H1 (cell line): ENCODE results near the gene ALOX15. TPM values are rescaled to one million over a fixed set of nuclear protein-coding genes. Genes with fewer than 3 reads are reported as not detected.

Experiments
- CTCF ChIA-PET: fragments of 300-600 bp; sonication (Branson Sonifier 250); formaldehyde crosslinking; loops from one replicate; lab custom pipeline; 2021; ENCODE audit not compliant: partially characterized antibody; lab: Charles Lee
- POLR2A ChIA-PET: fragments of 300-600 bp; sonication (Branson Sonifier 250); formaldehyde crosslinking; loops from one replicate; lab custom pipeline; 2021; ENCODE audit warnings: inconsistent platforms; ENCODE audit not compliant: partially characterized antibody; lab: Charles Lee
- DNase-seq, 2 experiments: peaks; one replicate each; pipeline versions ENCODE4 v3.0.0 to v3.0.0-alpha.2; 2010 to 2022; ENCODE audit warnings: low spot score in 2 of 2, low read depth in 1 of 2, mixed read lengths in 1 of 2
- FAIRE-seq: peaks from 2 replicates; lab custom pipeline; 2011; peaks lifted over from hg19 to GRCh38; lab: Jason Lieb, UNC
- H2AFZ ChIP-seq: 2 replicates; pipeline ENCODE4 v1.8.1; 2012; ENCODE audit warnings: low read length, inconsistent platforms
- H2AK5ac ChIP-seq: 2 replicates; pipeline ENCODE4 v1.6.1; 2013; ENCODE audit warnings: low read depth, low read length
- H2BK120ac ChIP-seq: replicated peaks from 2 replicates; pipeline ENCODE3; 2013; ENCODE audit warnings: low read depth, low read length, inconsistent platforms
- H2BK12ac ChIP-seq: 2 replicates; pipeline ENCODE4 v1.6.1; 2013; ENCODE audit warnings: low read depth, low read length
- H2BK15ac ChIP-seq: 2 replicates; pipeline ENCODE4 v1.6.1; 2013; ENCODE audit warnings: low read length
- H2BK20ac ChIP-seq: 2 replicates; pipeline ENCODE4 v1.6.1; 2013; ENCODE audit warnings: low read length
- H2BK5ac ChIP-seq: 2 replicates; pipeline ENCODE4 v1.6.1; 2013; ENCODE audit warnings: low read depth, low read length
- H3K14ac ChIP-seq: 2 replicates; pipeline ENCODE4 v1.6.1; 2013; ENCODE audit warnings: inconsistent platforms; ENCODE audit not compliant: insufficient read length
- H3K18ac ChIP-seq: 2 replicates; pipeline ENCODE4 v1.6.1; 2013; ENCODE audit warnings: low read length; ENCODE audit errors: extremely low read depth
- H3K23ac ChIP-seq: 2 replicates; pipeline ENCODE4 v1.6.1; 2013; ENCODE audit warnings: inconsistent platforms; ENCODE audit not compliant: insufficient read length
- H3K23me2 ChIP-seq: 2 replicates; pipeline ENCODE4 v1.6.1; 2013; ENCODE audit warnings: low read depth, low read length
- H3K27ac ChIP-seq: 2 replicates; pipeline ENCODE4 v1.6.1; 2011; ENCODE audit warnings: low read depth, low read length, inconsistent platforms
- H3K27me3 ChIP-seq, 4 experiments: replicated peaks in 1 of 4; 1 replicate in 1 of 4; 2 replicates in 3 of 4; pipeline versions ENCODE4 v1.6.1 to v1.8.1; 2011 to 2013; ENCODE audit warnings: low read length in 3 of 4, mild to moderate bottlenecking in 3 of 4, inconsistent platforms in 2 of 4, mixed read lengths in 2 of 4, moderate library complexity in 1 of 4; ENCODE audit not compliant: control insufficient read depth in 3 of 4, insufficient read depth in 3 of 4; ENCODE audit errors: extremely low read depth in 1 of 4
- H3K36me3 ChIP-seq, 4 experiments: 2 replicates each; pipeline versions ENCODE4 v1.6.1 to v1.8.1; 2011 to 2013; ENCODE audit warnings: mild to moderate bottlenecking in 4 of 4, low read length in 3 of 4, moderate library complexity in 2 of 4, control low read depth in 1 of 4, inconsistent platforms in 1 of 4; ENCODE audit not compliant: insufficient read depth in 4 of 4, control insufficient read depth in 2 of 4
- H3K4ac ChIP-seq: replicated peaks from 2 replicates; pipeline ENCODE3; 2013; ENCODE audit warnings: low read length, low read depth, mixed read lengths, inconsistent platforms; ENCODE audit not compliant: insufficient read length
- H3K4me1 ChIP-seq, 4 experiments: replicated peaks in 1 of 4; 1 replicate in 1 of 4; 2 replicates in 3 of 4; pipeline versions ENCODE4 v1.6.1 to v1.8.1; 2011 to 2013; ENCODE audit warnings: low read length in 3 of 4, inconsistent platforms in 2 of 4, mixed read lengths in 1 of 4; ENCODE audit not compliant: insufficient read depth in 4 of 4, control insufficient read depth in 3 of 4
- H3K4me2 ChIP-seq, 2 experiments: 2 replicates each; pipeline versions ENCODE4 v1.6.1 to v1.8.1; 2011 to 2013; ENCODE audit warnings: low read depth in 2 of 2, low read length in 2 of 2, control low read depth in 1 of 2, inconsistent platforms in 1 of 2, mild to moderate bottlenecking in 1 of 2; ENCODE audit not compliant: insufficient read depth in 1 of 2
- H3K4me3 ChIP-seq, 4 experiments: fragments of 200-600, 300-600 bp in 1 of 4; sonication (generic), shearing (Covaris generic), sonication (Bioruptor Twin) in 1 of 4; 2 replicates each; pipeline versions ENCODE4 v1.5.1 to v1.8.1; 2011 to 2016; ENCODE audit warnings: low read length in 4 of 4, low read depth in 3 of 4, control low read depth in 2 of 4, inconsistent platforms in 2 of 4, mild to moderate bottlenecking in 2 of 4, mixed read lengths in 1 of 4, moderate library complexity in 1 of 4; ENCODE audit not compliant: insufficient read depth in 2 of 4; ENCODE audit errors: extremely low read depth in 1 of 4
- H3K56ac ChIP-seq: replicated peaks from 2 replicates; pipeline ENCODE3; 2013; ENCODE audit warnings: low read depth, mild to moderate bottlenecking, mixed read lengths, low read length, inconsistent platforms; ENCODE audit not compliant: insufficient read length
- H3K79me1 ChIP-seq: 2 replicates; pipeline ENCODE4 v1.6.1; 2013; ENCODE audit warnings: low read depth, low read length, control low read depth
- H3K79me2 ChIP-seq, 2 experiments: 2 replicates each; pipeline versions ENCODE4 v1.6.1 to v1.8.1; 2012 to 2013; ENCODE audit warnings: low read length in 2 of 2, mild to moderate bottlenecking in 2 of 2, inconsistent platforms in 1 of 2; ENCODE audit not compliant: insufficient read depth in 2 of 2, control insufficient read depth in 1 of 2
- H3K9ac ChIP-seq, 4 experiments: replicated peaks in 1 of 4; 1 replicate in 1 of 4; 2 replicates in 3 of 4; pipeline versions ENCODE4 v1.6.1 to v1.8.1; 2011 to 2013; ENCODE audit warnings: low read depth in 3 of 4, low read length in 3 of 4, control low read depth in 2 of 4, mild to moderate bottlenecking in 2 of 4, moderate library complexity in 2 of 4, inconsistent platforms in 1 of 4; ENCODE audit errors: extremely low read depth in 1 of 4
- H3K9me3 ChIP-seq, 2 experiments: 2 replicates each; pipeline versions ENCODE4 v1.6.1 to v1.8.1; 2012 to 2013; ENCODE audit warnings: mild to moderate bottlenecking in 2 of 2, moderate library complexity in 2 of 2, control low read depth in 1 of 2, inconsistent platforms in 1 of 2, low read depth in 1 of 2, low read length in 1 of 2, mixed read lengths in 1 of 2; ENCODE audit not compliant: insufficient read depth in 2 of 2
- H4K20me1 ChIP-seq, 2 experiments: replicated peaks in 1 of 2; 2 replicates each; pipeline versions ENCODE3 to v1.8.1; 2011 to 2013; ENCODE audit warnings: inconsistent platforms in 2 of 2, low read length in 2 of 2, mild to moderate bottlenecking in 1 of 2; ENCODE audit not compliant: insufficient read depth in 2 of 2, control insufficient read depth in 1 of 2
- H4K5ac ChIP-seq: 2 replicates; pipeline ENCODE4 v1.6.1; 2013; ENCODE audit warnings: low read length, low read depth, mixed read lengths, inconsistent platforms; ENCODE audit not compliant: insufficient read length
- H4K8ac ChIP-seq: 2 replicates; pipeline ENCODE4 v1.8.0; 2013; ENCODE audit warnings: mild to moderate bottlenecking, moderate library complexity, low read length, inconsistent platforms; ENCODE audit not compliant: insufficient read depth; ENCODE audit errors: extremely low read depth
- H4K91ac ChIP-seq: replicated peaks from 2 replicates; pipeline ENCODE3; 2013; ENCODE audit warnings: low read length, mixed read lengths, inconsistent platforms; ENCODE audit not compliant: insufficient read length
- CBX8 ChIP-seq: fragments of 300-800, 300-1000 bp; sonication (generic); IDR thresholded peaks from 2 replicates; pipeline ENCODE4 v1.7.1; 2016; ENCODE audit warnings: low read depth, low read length, borderline replicate concordance
- CTBP2 ChIP-seq: IDR thresholded peaks from 2 replicates; pipeline ENCODE4 v1.7.0; 2011; ENCODE audit warnings: borderline replicate concordance, mild to moderate bottlenecking, moderate library complexity, mixed read lengths, low read length; ENCODE audit not compliant: insufficient read depth, insufficient read length
- GABPA ChIP-seq: IDR thresholded peaks from 2 replicates; pipeline ENCODE4 v1.6.1; 2011; ENCODE audit warnings: mild to moderate bottlenecking, low read length, moderate library complexity, borderline replicate concordance; ENCODE audit not compliant: insufficient read depth
- JUN ChIP-seq: IDR thresholded peaks from 2 replicates; pipeline ENCODE4 v1.6.1; 2011; ENCODE audit warnings: low read depth, mild to moderate bottlenecking, improper control_type of control experiment, low read length
- KDM1A ChIP-seq: fragments of 200-600, 300-600 bp; sonication (generic); IDR thresholded peaks from 2 replicates; pipeline ENCODE4 v1.7.1; 2016; ENCODE audit warnings: mild to moderate bottlenecking, low read length, borderline replicate concordance
- MAFK ChIP-seq: IDR thresholded peaks from 2 replicates; pipeline ENCODE4 v1.6.1; 2012; ENCODE audit warnings: low read depth, mild to moderate bottlenecking, improper control_type of control experiment, low read length
- PHF8 ChIP-seq: fragments of 200-600 bp; sonication (generic); conservative IDR thresholded peaks from 2 replicates; pipeline ENCODE4 v1.7.1; 2012; ENCODE audit warnings: low read depth, mild to moderate bottlenecking, inconsistent platforms, low read length, moderate library complexity
- POLR2AphosphoS5 ChIP-seq: IDR thresholded peaks from 2 replicates; pipeline ENCODE4 v1.6.1; 2011; ENCODE audit warnings: low read depth, low read length
- RXRA ChIP-seq: IDR thresholded peaks from 2 replicates; pipeline ENCODE4 v1.6.1; 2011; ENCODE audit warnings: low read depth, mild to moderate bottlenecking, low read length, moderate library complexity; ENCODE audit not compliant: insufficient read depth
- SP1 ChIP-seq: IDR thresholded peaks from 2 replicates; pipeline ENCODE4 v1.6.1; 2011; ENCODE audit warnings: low read depth, low read length
- TAF7 ChIP-seq: optimal IDR thresholded peaks from 2 replicates; pipeline ENCODE3; 2011; ENCODE audit warnings: low read depth, mild to moderate bottlenecking, inconsistent platforms, low read length, moderate library complexity, borderline replicate concordance
- WGBS, 2 experiments: shearing (Covaris generic) in 1 of 2; methylation state at CpG; one replicate each; pipeline versions ENCODE4 v1.1.6 to v1.1.7; 2013 to 2015; ENCODE audit warnings: low lambda C conversion rate in 2 of 2, mixed read lengths in 2 of 2, inconsistent platforms in 1 of 2, low coverage in 1 of 2, missing lambda C conversion rate in 1 of 2; ENCODE audit not compliant: insufficient replicate concordance in 2 of 2, insufficient coverage in 1 of 2, insufficient read length in 1 of 2; ENCODE audit errors: extremely low coverage in 1 of 2, missing lambda C conversion rate in 1 of 2; 5-methylcytosine and 5-hydroxymethylcytosine counted together
- polyA plus RNA-seq, 7 experiments: library from polyadenylated mRNA; depleted of rRNA in 3 of 7; stranded (reverse) in 5 of 7; unstranded in 2 of 7; fragments of >200 nt in 5 of 7; fragments of 200-250 nt in 2 of 7; gene quantifications; 1 replicate in 5 of 7; 2 replicates in 1 of 7; 4 replicates in 1 of 7; pipeline versions ENCODE4 v1.2.1 to v1.2.3, GENCODE V29; 2011 to 2013; ENCODE audit warnings: missing spikeins in 2 of 7, mixed read lengths in 2 of 7
- total RNA-seq: library from RNA; stranded (reverse); fragmentation: NEBNext Ultra II Directional; extraction: Animal tissue kit (Norgen Biotek cat#: 25700); gene quantifications from 2 replicates; pipeline ENCODE4 v1.2.1, GENCODE V29; 2021

The ALOX15 gene
- total and polyA plus RNA-seq, 2 of the 8 experiments (the other 6 are each of a cell fraction or from before 2014, with no cell fraction given) = 1.5 to 1.7 TPM

DNA sequence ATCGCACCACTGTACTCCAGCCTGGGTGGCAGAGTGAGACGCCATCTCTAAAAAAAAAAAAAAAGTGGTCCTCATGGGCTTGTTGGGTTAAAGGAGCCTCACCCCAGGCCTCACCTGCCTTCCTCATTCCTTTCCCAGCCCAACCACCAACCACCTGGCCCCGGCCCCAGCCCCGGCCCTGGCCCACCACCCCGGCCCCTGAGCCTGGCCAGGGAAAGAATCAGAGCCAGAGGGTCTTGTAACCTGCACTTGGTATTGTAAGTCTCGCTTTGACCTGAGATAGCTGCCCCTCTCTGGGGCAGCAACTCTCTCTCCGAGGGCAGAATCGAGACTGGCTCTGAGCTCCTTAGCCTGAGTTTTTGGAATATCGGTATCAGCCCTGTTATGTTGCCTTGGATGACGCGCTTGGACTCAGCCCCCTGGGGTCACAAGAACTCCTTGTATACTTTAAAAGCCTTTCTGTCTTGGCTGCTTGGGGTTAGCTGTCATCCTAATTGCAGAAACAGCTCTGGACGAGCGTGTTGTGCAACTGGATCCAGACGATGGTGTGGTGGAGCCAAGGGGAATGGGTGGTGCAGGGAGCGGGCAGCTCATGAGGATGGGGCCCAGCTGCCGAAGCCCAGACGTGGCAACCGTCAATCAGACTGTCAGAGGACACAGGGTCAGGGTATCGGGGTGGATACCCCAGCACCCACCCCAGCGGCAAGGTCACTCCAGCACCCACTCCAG is 42.5 kb downstream of the ALOX15 start:
- WGBS, 2 experiments = 86% methylated on average over 16 of the region's 20 CpGs; no CpG with 5 or more reads in 1 of the 2 experiments
- Histone ChIP-seq H2BK5ac (peak overlapping the region; percentile 75; the same call in 1 of the 2 replicates), H3K56ac (no peak overlapping the region), H2BK20ac (peak overlapping the region; percentile 97; the same call in 1 of the 2 replicates), H3K27ac (no peak overlapping the region), H3K4ac (no peak overlapping the region), H2BK120ac (no peak overlapping the region), H3K4me1 (peaks cover 4 to 32% (median 23%) of the 10 kb centered on the region in 4 experiments), H4K91ac (peak overlapping the region; percentile 75), H3K14ac (no peak overlapping the region), H3K9ac (no peak overlapping the region), H4K5ac (no peak overlapping the region), H3K36me3 (no peaks in the 10 kb centered on the region), H2BK12ac (peak overlapping the region; percentile 88; the same call in 1 of the 2 replicates), H3K23ac (no peak overlapping the region), H2AFZ (no peak overlapping the region), H3K23me2 (peaks cover 2% of the 10 kb centered on the region; the same call in 1 of the 2 replicates), H3K18ac (peak overlapping the region; percentile 40; the same call in 1 of the 2 replicates), H2BK15ac (no peak overlapping the region), H3K4me2 (peak overlapping the region; percentile 69 to 80; a peak in 1 of 4 replicates), H3K79me2 (no peaks in the 10 kb centered on the region), H3K4me3 (0 out of 8 replicates have a peak overlapping the region, but pooled peaks of 1 of the 4 experiments have one; percentile 40), H3K79me1 (no peaks in the 10 kb centered on the region), H4K8ac (no peak overlapping the region; the same call in 1 of the 2 replicates), H2AK5ac (peak overlapping the region; percentile 45; the same call in 1 of the 2 replicates), H3K9me3 (no peaks in the 10 kb centered on the region), H3K27me3 (0 out of 7 replicates have a peak, but pooled peaks cover 0 to 2% (median 0%) of the 10 kb centered on the region in 4 experiments), H4K20me1 (no peaks in the 10 kb centered on the region)
- ChIA-PET CTCF (interaction anchor here (0.9 to 10.1 kb wide), 8 partner anchors 9 to 37 kb away, joined by 3 to 77 read pairs (median 6); partner anchors contain the start of gene SMTNL2), POLR2A (interaction anchor here (0.9 to 2.1 kb wide), 7 partner anchors 10 to 70 kb away, joined by 3 to 8 read pairs (median 4); no protein-coding TSS in a partner anchor)
- FAIRE-seq (no peak), DNase-seq (no peak)
- TF ChIP-seq CBX8 (no peak), RXRA (no peak), MAFK (no peak), KDM1A (no peak), CTBP2 (no peak), TAF7 (no peak), JUN (no peak), SP1 (no peak), PHF8 (no peak), POLR2AphosphoS5 (no peak), GABPA (no peak)
